HEK293 (cell line): ENCODE data around the gene ABHD16A.

Experiments used
- CTCF ChIA-PET: fragments of 350-600 bp; formaldehyde crosslinking; extraction: SDS; loops from one replicate; lab custom pipeline; 2021; ENCODE audit warnings: antibody characterized with exemption; lab: Yijun Ruan, JAX
- POLR2A ChIA-PET: fragments of 300-600 bp; formaldehyde crosslinking; extraction: SDS; loops from one replicate; lab custom pipeline; 2020; ENCODE audit warnings: antibody characterized with exemption, inconsistent platforms; lab: Yijun Ruan, JAX
- H3K27ac ChIP-seq: fragments of 200-500 bp; sonication (Bioruptor generic); 2 replicates; pipeline ENCODE4 v1.5.1; 2014; ENCODE audit warnings: low read depth, low read length, control low read depth, inconsistent platforms; ENCODE audit errors: extremely low read depth
- H3K36me3 ChIP-seq, 2 experiments: fragments of 200-500 bp in 1 of 2; sonication (Bioruptor generic) in 1 of 2; 1 replicate in 1 of 2; 2 replicates in 1 of 2; pipeline ENCODE4 v1.5.1; 2014 to 2017; ENCODE audit warnings: inconsistent platforms in 2 of 2, low read length in 2 of 2; ENCODE audit not compliant: control insufficient read depth in 2 of 2, insufficient read depth in 1 of 2
- H3K4me1 ChIP-seq: fragments of 200-500 bp; sonication (Bioruptor generic); 2 replicates; pipeline ENCODE4 v1.5.1; 2014; ENCODE audit warnings: mild to moderate bottlenecking, low read length, inconsistent platforms; ENCODE audit not compliant: control insufficient read depth, insufficient read depth
- H3K4me3 ChIP-seq: 2 replicates; pipeline ENCODE4 v1.5.1; 2011; ENCODE audit warnings: low read depth, mild to moderate bottlenecking, control low read depth, low read length, moderate library complexity
- H3K9me3 ChIP-seq: fragments of 200-500 bp; sonication (Bioruptor generic); 2 replicates; pipeline ENCODE4 v1.5.1; 2014; ENCODE audit warnings: low read depth, low read length, inconsistent platforms; ENCODE audit not compliant: control insufficient read depth, insufficient read depth
- KLF16 ChIP-seq: fragments of 450-650 bp; formaldehyde crosslinking; IDR thresholded peaks from 2 replicates; pipeline ENCODE4 v1.5.1; 2017; ENCODE audit warnings: missing biosample characterization, missing genetic modification characterization
- OSR2 ChIP-seq: fragments of 450-650 bp; formaldehyde crosslinking; IDR thresholded peaks from 2 replicates; pipeline ENCODE4 v1.5.1; 2016; ENCODE audit warnings: missing biosample characterization, missing genetic modification characterization
- PRDM10 ChIP-seq: fragments of 450-650 bp; formaldehyde crosslinking; IDR thresholded peaks from 2 replicates; pipeline ENCODE4 v1.5.1; 2016; ENCODE audit warnings: missing biosample characterization, missing genetic modification characterization
- REST ChIP-seq: fragments of 450-650 bp; formaldehyde crosslinking; IDR thresholded peaks from 2 replicates; pipeline ENCODE4 v1.5.1; 2016; ENCODE audit warnings: missing biosample characterization, missing genetic modification characterization
- SCRT2 ChIP-seq: fragments of 450-650 bp; formaldehyde crosslinking; IDR thresholded peaks from 2 replicates; pipeline ENCODE4 v1.5.1; 2016; ENCODE audit warnings: missing biosample characterization, missing genetic modification characterization
- SP3 ChIP-seq: fragments of 450-650 bp; formaldehyde crosslinking; IDR thresholded peaks from 2 replicates; pipeline ENCODE4 v1.5.1; 2016; ENCODE audit warnings: missing biosample characterization, missing genetic modification characterization
- SP7 ChIP-seq: fragments of 450-650 bp; formaldehyde crosslinking; IDR thresholded peaks from 2 replicates; pipeline ENCODE4 v1.5.1; 2016; ENCODE audit warnings: missing biosample characterization, missing genetic modification characterization
- WT1 ChIP-seq: fragments of 450-650 bp; formaldehyde crosslinking; IDR thresholded peaks from 2 replicates; pipeline ENCODE4 v1.5.1; 2016; ENCODE audit warnings: missing biosample characterization, missing genetic modification characterization
- ZNF302 ChIP-seq: fragments of 450-650 bp; formaldehyde crosslinking; IDR thresholded peaks from 2 replicates; pipeline ENCODE4 v1.5.1; 2016; ENCODE audit warnings: missing biosample characterization, missing genetic modification characterization, low read depth
- ZNF513 ChIP-seq: fragments of 450-650 bp; IDR thresholded peaks from 2 replicates; pipeline ENCODE4 v1.5.1; 2018; ENCODE audit warnings: missing biosample characterization, missing genetic modification characterization
- ZNF530 ChIP-seq: fragments of 450-650 bp; formaldehyde crosslinking; IDR thresholded peaks from 2 replicates; pipeline ENCODE4 v1.5.1; 2016; ENCODE audit warnings: low read depth, missing biosample characterization, missing genetic modification characterization
- ZNF561 ChIP-seq: fragments of 450-650 bp; IDR thresholded peaks from 2 replicates; pipeline ENCODE4 v1.5.1; 2018; ENCODE audit warnings: missing biosample characterization, missing genetic modification characterization, borderline replicate concordance
- ZNF600 ChIP-seq: fragments of 450-650 bp; formaldehyde crosslinking; IDR thresholded peaks from 2 replicates; pipeline ENCODE4 v1.5.1; 2016; ENCODE audit warnings: missing biosample characterization, missing genetic modification characterization
- ZNF629 ChIP-seq: fragments of 450-650 bp; formaldehyde crosslinking; IDR thresholded peaks from 2 replicates; pipeline ENCODE4 v1.5.1; 2017; ENCODE audit warnings: missing biosample characterization, missing genetic modification characterization
- ZNF76 ChIP-seq: fragments of 450-650 bp; formaldehyde crosslinking; IDR thresholded peaks from 2 replicates; pipeline ENCODE4; 2016; ENCODE audit warnings: low read depth, missing biosample characterization, missing genetic modification characterization, borderline replicate concordance
- ZNF837 ChIP-seq: fragments of 450-650 bp; formaldehyde crosslinking; IDR thresholded peaks from 2 replicates; pipeline ENCODE4 v1.5.1; 2016; ENCODE audit warnings: missing biosample characterization, missing genetic modification characterization
- TF ChIP-seq, protein P1 (sequence below): fragments of 450-650 bp; formaldehyde crosslinking; conservative IDR thresholded peaks from 2 replicates; pipeline ENCODE4 v1.5.1; 2016; ENCODE audit warnings: low read depth, missing biosample characterization, missing genetic modification characterization
- TF ChIP-seq, protein P2 (sequence below): fragments of 450-650 bp; formaldehyde crosslinking; IDR thresholded peaks from 2 replicates; pipeline ENCODE4 v1.5.1; 2016; ENCODE audit warnings: missing biosample characterization, missing genetic modification characterization

Gene ABHD16A

GRCh38 chr6:31729979-31730630 is 27.0 kb upstream of the ABHD16A start (continued):
- TF ChIP-seq, protein P1, sequence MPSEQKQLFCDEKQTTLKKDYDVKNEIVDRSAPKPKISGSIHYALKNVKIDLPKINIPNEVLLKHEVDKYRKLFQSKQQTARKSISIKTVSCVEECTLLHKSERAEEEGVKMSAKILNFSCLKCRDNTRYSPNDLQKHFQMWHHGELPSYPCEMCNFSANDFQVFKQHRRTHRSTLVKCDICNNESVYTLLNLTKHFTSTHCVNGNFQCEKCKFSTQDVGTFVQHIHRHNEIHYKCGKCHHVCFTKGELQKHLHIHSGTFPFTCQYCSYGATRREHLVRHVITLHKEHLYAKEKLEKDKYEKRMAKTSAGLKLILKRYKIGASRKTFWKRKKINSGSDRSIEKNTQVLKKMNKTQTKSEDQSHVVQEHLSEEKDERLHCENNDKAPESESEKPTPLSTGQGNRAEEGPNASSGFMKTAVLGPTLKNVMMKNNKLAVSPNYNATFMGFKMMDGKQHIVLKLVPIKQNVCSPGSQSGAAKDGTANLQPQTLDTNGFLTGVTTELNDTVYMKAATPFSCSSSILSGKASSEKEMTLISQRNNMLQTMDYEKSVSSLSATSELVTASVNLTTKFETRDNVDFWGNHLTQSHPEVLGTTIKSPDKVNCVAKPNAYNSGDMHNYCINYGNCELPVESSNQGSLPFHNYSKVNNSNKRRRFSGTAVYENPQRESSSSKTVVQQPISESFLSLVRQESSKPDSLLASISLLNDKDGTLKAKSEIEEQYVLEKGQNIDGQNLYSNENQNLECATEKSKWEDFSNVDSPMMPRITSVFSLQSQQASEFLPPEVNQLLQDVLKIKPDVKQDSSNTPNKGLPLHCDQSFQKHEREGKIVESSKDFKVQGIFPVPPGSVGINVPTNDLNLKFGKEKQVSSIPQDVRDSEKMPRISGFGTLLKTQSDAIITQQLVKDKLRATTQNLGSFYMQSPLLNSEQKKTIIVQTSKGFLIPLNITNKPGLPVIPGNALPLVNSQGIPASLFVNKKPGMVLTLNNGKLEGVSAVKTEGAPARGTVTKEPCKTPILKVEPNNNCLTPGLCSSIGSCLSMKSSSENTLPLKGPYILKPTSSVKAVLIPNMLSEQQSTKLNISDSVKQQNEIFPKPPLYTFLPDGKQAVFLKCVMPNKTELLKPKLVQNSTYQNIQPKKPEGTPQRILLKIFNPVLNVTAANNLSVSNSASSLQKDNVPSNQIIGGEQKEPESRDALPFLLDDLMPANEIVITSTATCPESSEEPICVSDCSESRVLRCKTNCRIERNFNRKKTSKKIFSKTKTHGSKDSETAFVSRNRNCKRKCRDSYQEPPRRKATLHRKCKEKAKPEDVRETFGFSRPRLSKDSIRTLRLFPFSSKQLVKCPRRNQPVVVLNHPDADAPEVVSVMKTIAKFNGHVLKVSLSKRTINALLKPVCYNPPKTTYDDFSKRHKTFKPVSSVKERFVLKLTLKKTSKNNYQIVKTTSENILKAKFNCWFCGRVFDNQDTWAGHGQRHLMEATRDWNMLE (tag by site-specific recombination) = no peak
- TF ChIP-seq ZNF629 (no peak; the same call in 1 of the 2 replicates), SCRT2 (tag by site-specific recombination) (no peak), ZNF513 (tag by site-specific recombination) (no peak), ZNF530 (tag by site-specific recombination) (no peak), SP3 (tag by site-specific recombination) (peak; percentile 91), ZNF837 (tag by site-specific recombination) (no peak), ZNF561 (tag by site-specific recombination) (no peak), SP7 (no peak), ZNF600 (tag by site-specific recombination) (peak; percentile 95)
- TF ChIP-seq, all 188 proteins: peak for 40

GRCh38 chr6:31729515-31729978 is 26.4 kb upstream of the ABHD16A start:
- Histone ChIP-seq H3K9me3 (no peaks in the 10 kb centered on the region), H3K27ac (peak overlapping the region; percentile 67; the same call in 1 of the 2 replicates), H3K4me1 (peaks cover 3% of the 10 kb centered on the region), H3K36me3 (peaks cover 12 to 63% of the 10 kb centered on the region in 2 experiments; a peak in 2 of 3 replicates), H3K4me3 (peak overlapping the region; percentile 74)
- POLR2A ChIA-PET = interaction anchor here (0.6 to 4.7 kb wide), 32 partner anchors 9 to 1242 kb away, joined by 3 to 54 read pairs (median 5); partner anchors contain the start of genes ABHD16A, APOM, BAG6 and CSNK2B
- CTCF ChIA-PET = interaction anchor here (0.6 to 3.6 kb wide), 20 partner anchors 10 to 230 kb away, joined by 3 to 28 read pairs (median 5); partner anchors contain the start of genes LY6G5C, MSH5 and NEU1
- TF ChIP-seq KLF16 (tag by site-specific recombination) = peak; percentile 89
- peak; percentile 74 for TF ChIP-seq ZNF76
- peak; percentile 79 for TF ChIP-seq WT1 (tag by site-specific recombination)
- peak; percentile 38; the same call in 1 of the 2 replicates for TF ChIP-seq REST (tag by site-specific recombination)
- no peak for TF ChIP-seq ZNF302
- TF ChIP-seq PRDM10 (tag by site-specific recombination) = no peak
- TF ChIP-seq, protein P2, sequence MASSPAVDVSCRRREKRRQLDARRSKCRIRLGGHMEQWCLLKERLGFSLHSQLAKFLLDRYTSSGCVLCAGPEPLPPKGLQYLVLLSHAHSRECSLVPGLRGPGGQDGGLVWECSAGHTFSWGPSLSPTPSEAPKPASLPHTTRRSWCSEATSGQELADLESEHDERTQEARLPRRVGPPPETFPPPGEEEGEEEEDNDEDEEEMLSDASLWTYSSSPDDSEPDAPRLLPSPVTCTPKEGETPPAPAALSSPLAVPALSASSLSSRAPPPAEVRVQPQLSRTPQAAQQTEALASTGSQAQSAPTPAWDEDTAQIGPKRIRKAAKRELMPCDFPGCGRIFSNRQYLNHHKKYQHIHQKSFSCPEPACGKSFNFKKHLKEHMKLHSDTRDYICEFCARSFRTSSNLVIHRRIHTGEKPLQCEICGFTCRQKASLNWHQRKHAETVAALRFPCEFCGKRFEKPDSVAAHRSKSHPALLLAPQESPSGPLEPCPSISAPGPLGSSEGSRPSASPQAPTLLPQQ (tag by site-specific recombination) = no peak
- peak; percentile 62 for TF ChIP-seq OSR2 (tag by site-specific recombination)
